K562 (cell line): ENCODE data around the gene SH3YL1. TPM values are rescaled to one million over a fixed set of nuclear protein-coding genes. Genes with fewer than 3 reads are reported as not detected.

ENCODE experiments used
- ATAC-seq: fragments of 200-7000 bp; cut with Tn5 transposase; 3 replicates; pipeline ENCODE4 v1.9.1; 2020; ENCODE audit warnings: moderate library complexity
- BruUV-seq: library from RNA; stranded (reverse); fragments of 400-500 nt; replicated peaks from 2 replicates; lab custom pipeline; 2021; lab: Mats Ljungman, UMichigan
- CTCF ChIA-PET: fragments of 300-600 bp; formaldehyde crosslinking; extraction: SDS; loops from one replicate; lab custom pipeline; 2021; ENCODE audit warnings: low intra/inter-chr PET ratio; lab: Yijun Ruan, JAX
- POLR2A ChIA-PET: fragments of 300-600, 350-650 bp; sonication (Branson Sonifier 250); formaldehyde crosslinking; extraction: SDS; loops from one replicate; lab custom pipeline; 2021; ENCODE audit warnings: antibody characterized with exemption, inconsistent platforms; lab: Yijun Ruan, JAX
- DNase-seq, 4 experiments: peaks; one replicate each; pipeline versions ENCODE4 v3.0.0 to v3.0.0-alpha.2; 2011 to 2018; ENCODE audit warnings: low spot score in 3 of 4, mixed read lengths in 3 of 4; ENCODE audit errors: extremely low read depth in 1 of 4
- FAIRE-seq: peaks from 2 replicates; lab custom pipeline; 2011; peaks lifted over from hg19 to GRCh38; lab: Jason Lieb, UNC
- H2AFZ ChIP-seq: 2 replicates; pipeline ENCODE4 v1.6.0; 2011; ENCODE audit warnings: low read depth, low read length, control low read depth, inconsistent platforms
- H3K27ac ChIP-seq: fragments of 200-600 bp; 3 replicates; pipeline ENCODE4 v1.8.0; 2011; ENCODE audit warnings: low read depth, mild to moderate bottlenecking, control low read depth, inconsistent platforms, low read length, moderate library complexity, mixed read lengths; ENCODE audit errors: extremely low read depth
- H3K27me3 ChIP-seq, 2 experiments: fragments of 300-600 bp in 1 of 2; 2 replicates in 1 of 2; 3 replicates in 1 of 2; pipeline versions ENCODE4 v1.6.0 to v1.8.0; 2011; ENCODE audit warnings: inconsistent platforms in 2 of 2, low read length in 2 of 2, mild to moderate bottlenecking in 1 of 2, mixed read lengths in 1 of 2, moderate library complexity in 1 of 2; ENCODE audit not compliant: control insufficient read depth in 2 of 2, insufficient read depth in 2 of 2
- H3K36me3 ChIP-seq: fragments of 300-600 bp; 3 replicates; pipeline ENCODE4 v1.8.0; 2011; ENCODE audit warnings: mild to moderate bottlenecking, low read length, inconsistent platforms; ENCODE audit not compliant: control insufficient read depth, insufficient read depth
- H3K4me1 ChIP-seq, 2 experiments: fragments of 200-600 bp in 1 of 2; replicated peaks in 1 of 2; 2 replicates in 1 of 2; 3 replicates in 1 of 2; pipeline versions ENCODE4 v1.5.1 to v1.8.0; 2011; ENCODE audit warnings: inconsistent platforms in 2 of 2, low read length in 2 of 2, mild to moderate bottlenecking in 1 of 2, mixed read lengths in 1 of 2, moderate library complexity in 1 of 2; ENCODE audit not compliant: control insufficient read depth in 2 of 2, insufficient read depth in 2 of 2
- H3K4me2 ChIP-seq: 2 replicates; pipeline ENCODE4 v1.6.1; 2011; ENCODE audit warnings: low read length, control low read depth, inconsistent platforms, mixed read lengths; ENCODE audit not compliant: insufficient read depth
- H3K4me3 ChIP-seq: fragments of 200-600 bp; sonication (generic), shearing (Covaris generic); 2 replicates; pipeline ENCODE4 v1.5.1; 2016; ENCODE audit warnings: control low read depth, inconsistent platforms
- H3K79me2 ChIP-seq: fragments of 200-600 bp; 3 replicates; pipeline ENCODE4 v1.8.0; 2011; ENCODE audit warnings: low read length, inconsistent platforms; ENCODE audit not compliant: control insufficient read depth, insufficient read depth
- H3K9ac ChIP-seq, 2 experiments: 2 replicates each; pipeline versions ENCODE4 v1.6.0 to v1.6.1; 2011; ENCODE audit warnings: low read depth in 2 of 2, low read length in 2 of 2, control low read depth in 1 of 2, inconsistent platforms in 1 of 2, mild to moderate bottlenecking in 1 of 2, mixed read lengths in 1 of 2; ENCODE audit not compliant: insufficient read depth in 1 of 2
- H3K9me1 ChIP-seq: one replicate; pipeline ENCODE4 v1.6.0; 2011; ENCODE audit warnings: inconsistent platforms, mild to moderate bottlenecking, low read length, moderate library complexity; ENCODE audit not compliant: control insufficient read depth, insufficient read depth
- H3K9me3 ChIP-seq: replicated peaks from 2 replicates; pipeline ENCODE4 v1.5.1; 2011; ENCODE audit warnings: low read depth, low read length, inconsistent platforms; ENCODE audit not compliant: control insufficient read depth, insufficient read depth
- H4K20me1 ChIP-seq: replicated peaks from 2 replicates; pipeline ENCODE4 v1.6.1; 2011; ENCODE audit warnings: low read length, inconsistent platforms, mixed read lengths; ENCODE audit not compliant: control insufficient read depth, insufficient read depth
- ARID1B ChIP-seq: fragments of 450-650 bp; IDR thresholded peaks from 2 replicates; pipeline ENCODE4 v1.6.1; 2016; ENCODE audit warnings: antibody characterized with exemption, mild to moderate bottlenecking, inconsistent platforms
- ARID3B ChIP-seq: fragments of 250-450 bp; sonication (Bioruptor Pico); IDR thresholded peaks from 2 replicates; pipeline ENCODE4 v1.4.0; 2020; ENCODE audit warnings: borderline replicate concordance
- CAMTA2 ChIP-seq: fragments of 250-450 bp; sonication (Bioruptor Pico); conservative IDR thresholded peaks from 2 replicates; pipeline ENCODE4 v1.5.1; 2022
- CREM ChIP-seq: IDR thresholded peaks from 2 replicates; pipeline ENCODE4 v1.6.1; 2014; ENCODE audit warnings: antibody characterized with exemption, low read depth
- GTF2F1 ChIP-seq: IDR thresholded peaks from 2 replicates; pipeline ENCODE4 v1.6.1; 2011; ENCODE audit warnings: low read depth, low read length, improper control_type of control experiment
- HDAC6 ChIP-seq: IDR thresholded peaks from 2 replicates; pipeline ENCODE4 v1.6.1; 2012; ENCODE audit warnings: low read depth, mild to moderate bottlenecking, control low read depth, inconsistent platforms, low read length, moderate library complexity
- HOXB6 ChIP-seq: fragments of 250-450 bp; sonication (Bioruptor Pico); IDR thresholded peaks from 2 replicates; pipeline ENCODE4 v1.5.1; 2022; ENCODE audit warnings: mild to moderate bottlenecking, borderline replicate concordance
- TSHZ1 ChIP-seq: fragments of 250-450 bp; sonication (Bioruptor Pico); IDR thresholded peaks from 2 replicates; pipeline ENCODE4 v1.4.0; 2020; ENCODE audit warnings: mild to moderate bottlenecking, moderate library complexity
- ZNF12 ChIP-seq: sonication (generic); formaldehyde crosslinking; IDR thresholded peaks from 2 replicates; pipeline ENCODE4 v1.4.0; 2020; ENCODE audit warnings: mild to moderate bottlenecking, missing genetic modification reagents
- ZNF175 ChIP-seq: fragments of 200-800 bp; sonication (Bioruptor generic); IDR thresholded peaks from 2 replicates; pipeline ENCODE4 v1.6.1; 2016; ENCODE audit warnings: low read depth, mild to moderate bottlenecking, missing genetic modification characterization, missing compliant biosample characterization
- ZNF263 ChIP-seq: sonication (generic); formaldehyde crosslinking; IDR thresholded peaks from 2 replicates; pipeline ENCODE4 v1.8.0; 2022; ENCODE audit warnings: mild to moderate bottlenecking, missing genetic modification reagents, borderline replicate concordance
- ZNF583 ChIP-seq: fragments of 250-450 bp; sonication (Bioruptor Pico); IDR thresholded peaks from 2 replicates; pipeline ENCODE4 v1.4.0; 2020
- ZZZ3 ChIP-seq: fragments of 450-650 bp; IDR thresholded peaks from 2 replicates; pipeline ENCODE4 v1.6.1; 2016; ENCODE audit warnings: antibody characterized with exemption, mild to moderate bottlenecking, moderate library complexity
- WGBS: fragments of 100-300 bp; shearing (Covaris generic); methylation state at CpG from one replicate; pipeline ENCODE4 v1.1.6; 2016; ENCODE audit warnings: low coverage, mixed read lengths; ENCODE audit not compliant: insufficient coverage; ENCODE audit errors: missing lambda C conversion rate; 5-methylcytosine and 5-hydroxymethylcytosine counted together
- in situ Hi-C: fragments of 300-500 bp; cut with MboI; formaldehyde crosslinking; loops from 4 replicates; pipeline ENCODE4 v1.15.0; 2018; ENCODE audit warnings: inconsistent platforms, mixed read lengths
- intact Hi-C: fragments of 100-400 bp; cut with micrococcal nuclease; formaldehyde crosslinking; loops from 2 replicates; pipeline ENCODE4 v1.14.2; 2022
- polyA plus RNA-seq, 8 experiments: library from polyadenylated mRNA; depleted of rRNA in 4 of 8; stranded (reverse) in 5 of 8; unstranded in 3 of 8; fragments of >200 nt; fragmentation: Nextera tagmentation in 2 of 8; fragmentation: Illumina TruSeq in 1 of 8; extraction: Ambion mirVana in 2 of 8; extraction: Trizol in 1 of 8; gene quantifications; 2 replicates each; pipeline versions ENCODE4 v1.2.1 to v1.2.3, GENCODE V29; 2011 to 2014; ENCODE audit warnings: inconsistent platforms in 1 of 8, missing spikeins in 1 of 8
- total RNA-seq, 7 experiments: library from RNA; depleted of rRNA in 6 of 7; stranded (reverse); fragments of >200 nt in 6 of 7; fragmentation: Illumina TruSeq in 2 of 7; extraction: Trizol in 2 of 7; gene quantifications; 2 replicates each; pipeline versions ENCODE4 v1.2.1 to v1.2.3, GENCODE V29; 2011 to 2021; ENCODE audit warnings: low replicate concordance in 1 of 7

SH3YL1 gene
- total and polyA plus RNA-seq, 9 of the 15 experiments (the other 6 are each of a cell fraction or from before 2014, with no cell fraction given): 3.9 to 7.8 (median 5.3) TPM

- in situ Hi-C loops (no loop called here), intact Hi-C loops (no loop called here)
- DNase-seq (no peak), FAIRE-seq (no peak), ATAC-seq (no peak)
- no peak overlapping the region for H3K4me3 ChIP-seq
- H3K9me3 ChIP-seq: no peaks in the 10 kb centered on the region
- no peak overlapping the region for H3K4me2 ChIP-seq
- no peaks in the 10 kb centered on the region for H3K36me3 ChIP-seq
- no peaks in the 10 kb centered on the region for H4K20me1 ChIP-seq
- H3K27me3 ChIP-seq: peaks cover 0 to 8% of the 10 kb centered on the region in 2 experiments; a peak in 2 of 5 replicates
- no peak for TF ChIP-seq HOXB6 (CRISPR knock-in tag)
- TF ChIP-seq ZNF175: no peak
- TF ChIP-seq HDAC6: no peak
- no peak for TF ChIP-seq ZNF12
- no peak for TF ChIP-seq GTF2F1
- no peak for TF ChIP-seq ARID1B
- no peak for TF ChIP-seq ARID3B
- no peak for TF ChIP-seq CREM
- no peak for TF ChIP-seq ZNF263 (CRISPR knock-in tag)
- no peak for TF ChIP-seq ZZZ3
- no peak for TF ChIP-seq TSHZ1 (CRISPR knock-in tag)
- TF ChIP-seq ZNF583 (CRISPR knock-in tag): no peak
- TF ChIP-seq CAMTA2: no peak
- no peak overlapping the region for H3K9ac ChIP-seq
- no peak overlapping the region for H2AFZ ChIP-seq
- no peaks in the 10 kb centered on the region for H3K4me1 ChIP-seq
- ChIA-PET POLR2A (no interaction called here), CTCF (no interaction called here)
- no peak overlapping the region for H3K27ac ChIP-seq
- H3K9me1 ChIP-seq: no peaks in the 10 kb centered on the region
- 0% methylated on average over 3 of the region's 3 CpGs for WGBS
- no peaks in the 10 kb centered on the region for H3K79me2 ChIP-seq
- no TSS peak for BruUV-seq
Observed at GRCh38 chr2:296354-296753, 32.5 kb upstream of the SH3YL1 start.
